GDM1 (cell line): ENCODE measurements around the gene PITX1.

ENCODE experiments used
- DNase-seq: peaks from one replicate; lab custom pipeline; 2025; lab: John Stamatoyannopoulos, UW

Gene PITX1

DNA sequence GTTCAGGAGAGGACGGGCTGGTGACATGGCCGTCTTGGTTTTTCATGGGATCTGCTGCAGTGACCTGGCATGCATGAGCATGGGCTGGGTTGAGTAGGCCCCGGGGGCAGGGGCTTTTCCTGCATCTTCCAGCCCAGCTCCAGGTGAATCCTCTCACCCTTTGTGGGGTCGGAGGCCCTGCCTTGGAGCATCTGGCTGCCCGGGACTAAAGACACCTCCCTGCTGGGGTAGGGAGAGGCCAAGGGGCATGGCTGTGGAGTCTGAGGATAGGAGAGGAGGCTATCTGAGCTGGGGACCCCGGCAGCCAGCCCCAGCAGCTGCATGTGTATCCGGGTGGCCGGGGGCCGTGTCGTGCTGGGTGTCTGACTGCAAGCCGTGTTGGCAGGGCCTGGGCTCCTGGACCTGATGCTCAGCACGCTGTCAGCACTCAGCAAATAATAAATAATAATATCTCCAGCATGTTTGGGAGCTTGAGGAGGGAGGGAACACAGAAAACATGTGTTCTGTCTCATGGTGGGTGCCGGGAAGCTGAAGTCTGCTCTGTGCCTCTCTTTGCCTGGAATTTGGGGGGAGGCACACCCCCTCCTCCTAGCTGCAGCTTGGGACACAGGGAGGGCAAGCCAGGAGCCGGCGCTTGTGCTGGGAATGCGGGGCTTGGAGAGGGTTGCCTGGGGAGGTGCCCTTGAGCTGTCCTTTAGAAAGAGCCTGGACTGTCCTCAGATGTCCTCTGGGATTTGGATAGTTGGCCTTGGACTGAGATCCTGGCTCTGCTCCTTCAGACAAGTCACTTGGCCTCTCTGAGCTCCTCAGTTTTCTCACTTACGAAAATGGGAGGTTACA, 28.4 kb upstream of the PITX1 start:
- DNase-seq, result no peak

DNA sequence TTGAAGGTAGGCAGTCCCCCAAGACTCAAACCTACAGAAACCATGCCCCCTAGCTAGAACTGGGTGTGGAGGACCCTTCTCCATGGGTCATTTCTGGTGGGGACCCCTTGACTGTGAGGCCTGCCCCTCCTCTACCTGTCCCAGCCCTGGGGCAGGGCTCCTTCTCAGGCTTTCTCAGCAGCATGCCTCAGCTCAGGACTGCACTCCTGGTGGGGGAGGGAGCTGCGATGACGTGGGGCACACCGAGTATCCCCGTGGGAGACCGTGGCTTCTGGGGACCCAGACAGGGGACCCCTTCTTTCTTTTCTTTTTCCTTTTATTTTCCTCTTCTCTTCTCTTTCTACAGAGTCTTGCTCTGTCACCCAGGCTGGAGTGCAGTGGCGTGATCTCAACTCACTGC, 27.0 kb upstream of the PITX1 start:
- DNase-seq, result no peak

DNA sequence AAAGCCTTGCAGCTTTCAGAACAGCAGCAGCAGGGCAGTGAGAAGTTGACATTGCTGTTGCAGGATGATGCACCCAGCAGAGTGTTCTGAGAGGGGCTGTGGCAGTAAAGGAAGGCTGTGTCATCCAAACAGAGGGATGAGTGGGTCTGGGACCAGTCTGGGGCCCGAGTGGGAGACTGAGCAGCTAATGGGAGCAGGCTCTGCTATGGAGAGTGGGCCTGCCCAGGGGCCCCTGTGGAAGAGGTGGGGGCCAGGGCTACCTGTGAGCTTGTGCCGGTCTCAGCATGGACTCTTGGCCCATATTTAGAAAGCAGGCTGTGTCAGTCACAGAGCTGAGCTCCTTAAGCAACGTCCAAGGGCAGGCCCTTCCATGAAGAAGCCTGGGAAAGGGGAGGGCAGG, 26.0 kb upstream of the PITX1 start:
- DNase-seq, result no peak

DNA sequence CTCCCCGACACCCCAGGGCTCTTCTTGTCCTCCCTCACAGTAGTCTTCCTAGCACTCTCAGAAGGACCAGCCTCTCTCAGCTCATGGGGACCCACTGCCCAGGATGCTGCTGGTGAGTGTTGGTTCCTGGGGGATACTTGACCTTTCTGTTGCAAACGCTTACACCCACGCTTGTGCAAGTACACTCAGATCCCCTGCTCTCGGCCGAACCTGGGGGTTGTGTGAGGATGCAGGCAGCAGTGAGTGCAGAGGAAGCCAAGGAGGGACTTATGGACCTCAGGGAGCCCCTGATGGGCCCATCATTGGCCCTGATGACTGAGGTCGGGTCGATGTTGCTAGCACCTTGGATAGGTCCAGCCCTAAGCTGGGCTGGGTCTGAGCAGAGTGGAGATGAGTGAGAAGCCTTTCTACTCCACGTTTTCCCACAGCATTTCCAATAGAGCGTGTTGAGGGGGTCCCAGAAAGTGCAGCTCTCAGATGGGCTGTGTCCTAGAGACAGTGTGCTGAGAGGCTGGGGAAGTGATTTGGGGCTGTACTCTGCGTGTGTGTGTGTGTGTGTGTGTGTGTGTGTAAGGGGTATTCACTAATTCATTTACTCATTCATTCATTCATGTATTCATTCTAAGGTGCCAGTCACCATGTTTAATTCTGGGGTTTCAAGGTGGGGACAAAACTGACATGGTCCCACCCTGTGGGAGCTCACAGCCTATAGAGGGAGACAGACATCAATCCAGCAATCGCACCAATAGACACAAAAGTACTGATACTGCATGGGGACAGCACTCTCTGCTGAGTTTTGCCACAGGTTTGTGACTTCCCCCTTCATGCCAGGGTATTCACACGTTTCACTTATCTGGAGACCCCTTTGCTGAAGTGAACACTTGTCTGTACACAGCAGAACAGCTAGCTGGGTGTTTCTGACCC, 25.2 kb upstream of the PITX1 start:
- no peak for DNase-seq

DNA sequence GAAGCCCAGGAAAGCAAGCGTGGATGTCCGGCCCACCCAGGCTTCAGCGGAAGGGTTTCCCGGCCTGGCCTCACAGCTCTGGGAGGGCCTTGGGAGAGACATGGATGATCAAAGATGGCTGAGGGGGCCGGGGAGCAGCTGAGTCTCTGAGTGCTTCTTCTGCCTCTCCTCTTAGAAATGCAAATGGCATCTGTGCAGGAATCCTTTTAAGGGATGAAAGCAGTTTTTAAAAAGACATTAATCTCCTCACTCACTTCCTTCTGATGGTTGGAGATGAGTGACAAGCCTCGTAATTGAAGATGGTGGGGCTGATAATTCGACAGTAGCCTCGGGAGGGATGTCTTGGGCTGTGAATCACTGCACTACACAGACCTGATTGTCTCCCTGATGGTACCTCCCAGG, 24.3 kb upstream of the PITX1 start:
- DNase-seq, result no peak

DNA sequence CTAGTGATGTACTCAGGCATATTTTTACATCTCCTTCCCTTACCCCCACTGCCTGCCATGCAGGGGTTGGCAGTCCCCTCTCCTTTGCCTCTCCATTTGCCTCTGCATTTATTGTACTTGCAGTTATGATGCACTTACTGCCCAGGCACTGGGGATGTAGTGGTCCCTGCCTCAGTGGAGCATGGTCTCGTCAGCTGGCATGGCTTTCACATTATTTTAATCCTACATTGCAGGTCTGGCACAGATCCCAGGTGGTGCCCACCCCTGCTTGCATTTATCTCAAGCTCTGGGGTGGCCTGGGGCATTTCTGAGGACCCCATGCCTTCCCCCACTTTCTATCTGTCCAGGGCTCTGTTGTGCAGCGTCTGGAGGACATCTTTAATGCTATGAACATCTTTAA, 23.2 kb upstream of the PITX1 start:
- no peak for DNase-seq

DNA sequence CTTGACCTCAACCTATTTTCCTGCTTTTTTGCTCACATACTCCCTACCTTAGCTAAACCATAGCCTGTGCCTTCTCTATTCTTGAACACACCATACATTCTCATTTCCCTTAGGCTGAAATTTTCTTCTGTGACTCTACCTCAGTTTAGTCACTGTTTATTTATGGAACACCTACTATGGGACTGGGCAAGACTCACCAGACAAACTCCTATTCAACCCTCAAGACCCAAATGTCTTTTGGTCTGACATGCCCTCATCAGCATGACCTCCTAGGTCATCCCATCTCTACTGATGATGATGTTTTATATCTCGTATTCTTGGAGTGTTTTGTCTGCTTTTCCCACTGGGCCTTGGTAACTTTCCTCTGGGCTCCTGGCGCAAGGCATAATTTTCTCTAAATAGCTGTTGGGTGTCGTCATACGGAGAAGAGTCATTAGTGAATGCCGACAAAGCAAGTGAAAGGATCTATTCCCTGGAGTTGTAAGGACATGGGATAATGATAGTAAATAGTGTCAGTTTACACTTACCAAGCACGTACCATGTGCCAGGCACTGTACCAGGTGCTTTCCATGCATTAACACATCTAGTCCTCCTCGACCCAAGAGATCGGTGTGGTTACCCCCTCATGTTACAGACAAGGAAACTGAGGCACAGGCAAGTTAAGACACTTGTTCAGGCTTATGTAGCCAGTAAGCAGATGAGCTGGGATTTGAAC, 22.4 kb upstream of the PITX1 start:
- DNase-seq, result no peak

DNA sequence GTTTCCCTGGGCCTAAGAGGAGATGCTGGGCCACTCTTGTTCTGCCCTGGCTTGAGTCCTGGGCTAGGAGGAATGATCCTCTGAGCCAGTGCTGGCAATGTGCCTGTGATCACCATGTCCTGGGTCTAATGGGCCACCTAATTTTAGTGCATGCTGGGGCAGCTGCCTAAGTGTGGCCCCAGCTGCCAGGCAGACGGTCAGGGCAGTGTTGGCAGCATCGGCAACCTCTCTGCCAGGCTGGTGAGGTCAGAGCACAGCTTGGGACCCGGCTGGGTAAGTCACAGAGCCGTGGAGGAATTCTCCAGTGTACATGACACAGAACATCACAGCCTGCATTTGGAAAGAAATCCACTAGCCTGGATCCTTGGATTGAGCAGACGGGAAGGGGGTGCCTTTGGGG, 21.4 kb upstream of the PITX1 start:
- no peak for DNase-seq

DNA sequence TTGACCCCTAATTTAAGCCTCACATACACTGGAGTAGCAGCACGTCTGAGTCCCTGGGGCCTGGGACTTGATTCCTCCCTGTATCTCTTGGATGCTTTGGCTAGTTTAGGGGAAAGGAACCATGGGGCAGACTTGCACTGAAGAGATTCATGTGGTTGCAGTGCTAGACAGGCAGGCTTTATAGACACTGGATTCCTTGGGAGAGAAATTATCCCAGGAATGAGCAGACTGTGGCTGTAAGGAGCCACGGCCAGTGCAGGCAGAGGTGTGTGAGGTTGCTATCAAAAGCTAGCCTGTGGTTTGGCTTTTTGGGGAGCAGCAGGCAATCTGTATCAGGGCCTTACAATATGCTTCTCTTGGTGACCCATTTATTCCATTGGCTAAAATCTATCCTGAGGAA, 20.5 kb upstream of the PITX1 start:
- DNase-seq, result no peak

DNA sequence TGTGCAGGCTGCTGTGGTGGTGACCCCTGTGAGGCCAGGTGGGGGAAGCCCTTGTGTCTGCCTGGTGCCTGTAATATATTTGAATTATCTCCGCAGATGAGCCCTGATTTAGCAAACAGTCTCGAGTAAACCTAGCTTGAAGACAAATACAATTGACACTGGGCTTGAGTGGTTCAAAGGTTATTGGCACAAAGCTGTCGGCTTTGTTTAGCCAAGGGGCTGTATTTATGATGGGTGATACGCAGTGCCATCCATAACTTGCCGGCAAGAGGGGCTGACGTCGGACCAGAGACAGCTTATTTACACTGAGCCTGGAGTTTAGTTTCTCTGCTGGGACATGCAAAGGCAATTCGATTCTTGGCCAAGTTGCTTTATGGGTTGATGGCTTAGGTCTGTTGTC, 20.0 kb upstream of the PITX1 start:
- no peak for DNase-seq

DNA sequence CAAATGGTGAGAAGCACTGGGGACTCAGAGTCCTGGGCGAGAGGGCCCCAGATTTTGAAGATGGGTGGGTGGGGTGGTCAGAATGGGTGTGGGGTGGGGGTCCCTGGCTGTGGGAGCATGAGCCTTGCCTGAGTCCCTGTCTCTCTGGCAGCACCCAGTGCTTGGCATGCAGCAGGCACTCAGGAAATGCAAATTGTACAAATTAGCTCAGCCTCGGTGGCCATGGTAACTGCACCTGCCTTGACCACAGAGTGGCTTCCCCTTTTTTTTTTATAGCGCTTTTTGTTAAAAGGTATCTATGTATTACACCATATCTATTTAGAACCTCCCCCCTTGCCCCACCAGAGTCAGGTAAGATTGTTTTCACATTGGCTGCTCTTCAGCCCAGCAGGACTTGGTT, 19.2 kb upstream of the PITX1 start:
- no peak for DNase-seq

DNA sequence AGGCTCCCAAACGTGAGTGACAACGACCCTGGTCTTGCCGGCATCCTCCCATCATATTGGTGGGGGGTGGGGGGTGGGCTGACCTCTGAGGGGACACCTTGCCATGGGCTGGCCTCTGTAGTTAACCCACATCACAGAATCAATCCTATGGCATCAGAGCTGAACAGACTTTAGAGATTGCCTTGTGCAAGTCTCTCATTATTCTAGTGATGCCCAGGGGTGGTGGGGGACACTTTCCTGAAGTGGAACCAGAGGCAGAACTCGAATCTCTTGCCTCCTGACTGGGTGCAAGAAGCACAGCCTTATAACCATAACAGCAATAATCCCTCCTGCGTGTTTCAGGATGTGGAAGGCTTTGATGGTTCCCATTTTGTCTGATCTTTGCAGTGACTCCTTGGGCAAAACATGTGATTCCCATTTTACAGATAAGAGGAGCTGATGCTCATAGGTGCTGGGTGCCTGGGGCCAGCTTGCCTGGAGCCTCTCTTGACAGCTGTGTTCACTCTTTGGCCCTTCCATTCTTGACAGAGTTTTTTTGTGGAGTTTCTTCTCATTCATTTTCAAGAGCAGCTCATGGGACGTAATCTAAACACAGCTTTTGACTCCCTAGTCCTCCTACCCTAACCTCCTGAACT, 18.6 kb upstream of the PITX1 start:
- DNase-seq, result no peak

DNA sequence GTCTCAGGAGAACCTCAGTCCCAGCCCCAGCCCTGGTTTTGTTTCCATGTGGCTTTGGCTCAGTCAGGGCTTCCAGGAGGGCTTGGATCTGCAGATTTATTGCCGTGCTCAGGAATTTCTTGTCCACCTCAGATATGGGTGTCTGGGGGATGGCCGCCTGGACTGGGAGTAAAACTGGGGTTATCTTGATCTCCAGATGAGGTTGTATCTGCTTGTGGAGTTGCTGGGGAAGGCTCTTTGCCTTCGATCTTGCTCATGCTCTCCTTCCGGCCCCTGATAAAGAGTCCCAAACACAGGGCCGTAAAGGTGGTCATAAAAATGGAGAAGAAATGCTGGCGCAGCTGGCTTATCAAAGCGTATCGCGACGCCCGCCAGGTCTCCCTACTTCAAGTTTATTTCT, 17.8 kb upstream of the PITX1 start:
- DNase-seq, result no peak

DNA sequence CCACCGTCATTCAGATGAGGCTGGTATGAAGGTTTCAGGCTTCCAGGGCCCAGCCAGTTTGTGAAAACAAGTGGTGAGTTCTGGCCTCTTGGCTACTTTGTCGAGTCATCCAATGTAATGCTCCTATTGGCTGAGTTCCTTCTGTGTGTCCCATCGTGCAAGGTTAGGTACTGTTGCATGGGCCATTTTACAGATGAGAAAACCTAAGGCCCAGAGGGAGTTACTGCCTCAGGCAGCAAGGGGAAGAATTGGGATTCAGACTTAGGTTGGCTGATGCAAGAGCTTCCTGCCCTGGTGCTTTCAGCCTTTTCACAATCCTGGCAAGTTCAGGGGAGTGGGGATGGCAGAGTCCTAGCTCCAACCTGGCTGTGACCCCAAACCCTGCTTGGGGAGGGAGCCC, 17.4 kb upstream of the PITX1 start:
- no peak for DNase-seq

DNA sequence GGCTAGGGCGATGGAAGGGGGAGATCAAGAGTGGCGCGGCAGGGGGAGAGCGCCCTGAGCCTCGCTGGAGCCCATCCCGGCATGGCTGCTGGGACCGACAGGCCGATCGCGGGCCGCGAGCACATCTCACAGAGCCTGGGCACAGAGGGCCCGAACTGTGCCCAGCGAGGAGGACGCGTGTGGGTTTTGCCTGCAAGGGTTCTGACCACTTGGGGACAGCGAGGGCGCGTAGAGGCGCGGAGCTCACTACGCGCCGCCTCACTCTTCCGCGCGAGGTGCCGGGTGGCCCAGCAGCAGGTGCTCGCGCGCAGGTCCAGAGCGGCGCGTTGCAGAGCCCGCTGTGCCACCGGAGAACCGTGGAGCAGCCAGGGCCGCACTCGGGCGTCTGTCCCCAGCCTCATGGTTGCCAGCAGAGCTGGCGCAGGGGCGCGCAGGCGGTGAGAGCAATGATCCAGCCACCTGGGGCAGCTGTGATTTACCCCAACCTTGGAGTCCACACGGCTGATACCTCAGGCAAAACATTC, 16.3 kb upstream of the PITX1 start:
- no peak for DNase-seq

DNA sequence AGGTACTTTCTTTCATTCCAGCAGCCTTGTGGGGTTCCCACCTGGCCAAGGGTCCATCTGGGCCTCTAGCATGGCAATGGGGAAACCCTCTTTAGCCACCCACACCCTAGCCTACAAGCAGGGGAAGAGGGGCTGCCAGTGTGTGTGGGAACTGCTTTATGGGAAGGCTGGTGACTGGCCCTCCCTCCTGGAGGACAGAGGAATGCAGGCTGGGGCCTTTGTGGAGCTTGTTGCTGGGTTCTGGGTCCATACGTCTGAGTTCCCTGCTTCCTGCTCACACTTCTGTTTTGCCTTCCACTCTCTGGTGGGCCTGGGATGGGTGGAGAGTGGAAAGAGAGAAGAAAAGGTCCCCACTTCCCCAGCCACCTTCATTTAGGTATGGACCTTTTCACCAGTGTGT, 14.9 kb upstream of the PITX1 start:
- DNase-seq, result no peak

DNA sequence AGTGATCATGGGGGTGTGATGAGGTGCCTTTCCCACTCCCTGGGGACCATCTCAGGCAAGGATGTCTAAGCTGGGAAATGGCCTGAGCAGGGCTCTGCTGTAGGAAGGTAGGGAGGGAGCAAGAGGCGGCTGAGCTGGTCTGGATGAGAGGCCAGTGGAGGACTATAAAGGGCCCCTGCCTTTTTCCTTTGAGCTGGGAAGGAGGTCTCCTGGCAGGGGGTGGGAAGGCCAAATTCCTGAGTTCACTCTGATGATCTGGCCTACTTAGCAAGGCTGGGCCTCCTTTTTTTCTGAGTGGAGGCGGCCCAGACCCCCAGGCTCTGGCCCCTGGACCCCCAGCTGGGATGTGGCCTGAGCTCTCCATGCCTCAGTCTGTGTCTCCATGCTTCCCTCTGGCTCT, 14.3 kb upstream of the PITX1 start:
- DNase-seq, result no peak

DNA sequence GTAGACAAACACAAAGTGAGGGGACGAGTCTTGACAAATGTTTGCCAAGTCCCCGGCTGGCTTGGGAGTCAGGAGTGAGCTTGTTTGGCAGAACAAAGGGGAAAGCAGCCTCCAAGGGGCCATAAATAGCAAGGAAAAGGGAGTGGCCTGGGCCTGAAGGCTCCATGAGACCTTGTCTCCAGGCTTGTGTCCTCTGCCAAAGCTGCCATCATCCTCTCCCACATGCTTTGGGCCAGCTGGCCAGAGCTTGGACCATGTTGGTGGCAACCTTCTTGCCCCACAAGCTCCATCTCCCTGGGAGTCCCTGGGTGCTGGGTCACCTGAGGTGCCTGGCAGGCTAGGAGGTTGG, 13.3 kb upstream of the PITX1 start:
- DNase-seq, result no peak

DNA sequence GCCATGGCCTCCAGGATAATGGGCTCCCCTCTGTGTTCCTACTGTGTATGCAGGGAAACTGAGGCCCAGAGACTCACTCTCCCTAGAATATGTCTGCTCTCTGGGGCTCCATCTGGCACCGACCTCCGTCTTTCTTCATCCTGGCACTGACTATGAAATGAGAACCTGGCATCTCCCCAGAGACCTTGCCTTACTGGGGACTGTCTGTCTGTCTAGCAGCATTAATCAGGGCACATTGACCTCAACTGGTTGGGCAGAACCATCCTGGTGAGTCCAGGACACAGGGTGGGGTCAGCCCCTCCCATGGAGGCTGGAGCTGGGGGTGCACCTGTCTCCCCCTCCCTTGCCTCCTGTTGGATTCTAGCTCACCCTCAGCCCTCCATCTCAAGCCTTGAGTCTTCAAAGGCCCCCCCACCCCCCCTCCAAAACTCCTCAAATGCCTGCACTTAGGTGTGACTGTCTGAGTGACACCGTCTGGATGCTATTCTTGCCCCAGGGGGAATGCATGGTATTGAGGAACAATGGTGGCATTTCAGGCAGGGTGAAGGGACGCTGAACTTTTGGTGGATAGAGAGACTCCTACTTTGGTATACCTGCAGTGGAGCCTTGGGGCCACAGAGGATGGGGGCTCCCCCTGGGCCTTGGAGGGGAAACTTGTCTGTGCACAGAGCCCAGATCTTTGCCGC, 12.8 kb upstream of the PITX1 start:
- DNase-seq, result no peak

DNA sequence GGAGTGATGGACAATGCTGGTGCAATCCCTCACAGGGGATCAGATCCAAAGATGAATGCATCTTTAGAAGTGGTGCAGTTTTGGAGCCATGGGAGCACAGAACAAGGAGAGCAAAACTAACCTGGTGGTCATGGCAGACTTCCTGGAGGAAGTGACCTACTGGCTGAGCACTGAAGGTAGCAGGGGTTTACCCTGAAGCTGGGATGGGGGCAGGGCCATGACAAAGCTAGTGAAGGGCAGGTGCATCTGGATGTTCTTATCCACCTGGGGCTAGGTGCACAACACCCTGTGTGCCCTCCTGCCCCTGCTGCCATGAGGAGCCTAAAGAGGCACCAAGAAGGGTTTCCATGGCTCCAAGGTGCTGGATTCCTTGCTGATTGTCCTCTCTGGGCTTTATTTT, 11.5 kb upstream of the PITX1 start:
- no peak for DNase-seq

DNA sequence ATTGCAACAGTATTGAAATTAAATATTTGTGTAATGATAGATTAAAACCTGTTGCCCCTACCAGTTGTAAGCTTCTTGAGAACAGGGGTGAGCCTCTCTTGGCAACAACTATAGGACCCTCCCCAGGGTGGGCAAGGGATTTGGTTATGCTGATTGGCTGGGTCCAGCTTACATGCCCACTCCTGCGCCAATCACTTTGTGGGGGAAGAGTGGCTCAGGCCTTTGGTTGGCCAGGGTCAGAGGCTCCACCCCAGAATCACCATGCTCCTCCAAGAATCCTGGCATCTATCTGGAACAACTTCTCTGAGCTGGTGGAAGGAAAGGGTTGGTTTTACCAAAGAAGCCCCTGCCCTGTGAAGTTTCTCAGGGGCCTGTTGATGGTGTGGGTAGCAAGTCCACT, 8.6 kb upstream of the PITX1 start:
- no peak for DNase-seq

DNA sequence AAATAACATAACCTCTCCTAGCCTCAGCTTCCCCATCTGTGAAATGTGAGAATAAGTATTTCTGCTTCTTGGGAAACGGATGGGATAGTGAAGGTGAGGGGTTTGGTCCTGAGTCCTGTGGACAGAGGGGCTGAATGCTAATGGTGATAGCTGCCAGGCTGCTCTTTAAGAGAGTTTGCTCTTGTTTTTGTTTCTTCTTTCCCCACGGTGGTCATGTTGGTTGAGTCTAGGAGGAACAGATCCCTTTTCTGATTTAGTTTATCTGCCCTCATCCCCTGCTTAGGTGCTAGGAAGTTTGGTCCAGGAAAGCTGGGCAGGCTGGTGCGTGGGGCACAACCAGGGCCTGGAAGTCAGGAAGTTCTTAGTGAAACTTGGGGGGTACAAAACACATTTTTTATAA, 7.7 kb upstream of the PITX1 start:
- DNase-seq, result no peak
